ENCODE data around the gene GLIPR1L2. TPM values are rescaled to one million over a fixed set of nuclear protein-coding genes. Genes with fewer than 3 reads are reported as not detected.
"Not testable (repeated sequence)": the region's sequence is repeated elsewhere in the genome, so short reads cannot be mapped to it uniquely, and the experiment has no call there.

Gene GLIPR1L2
- total RNA-seq, 1 donor from 2014 or later, result 0.62 TPM

GRCh38 chr12:75437564-75437963 lies 46.7 kb downstream of the GLIPR1L2 start:
- DNase-seq (ENCODE audit: low spot score), result no peak

- DNase-seq (ENCODE audit: low spot score), result no peak
Observed at GRCh38 chr12:75438059-75438754, 47.3 kb downstream of the GLIPR1L2 start.

- no peak for DNase-seq (ENCODE audit: low spot score)
Observed at GRCh38 chr12:75439048-75439447, 48.2 kb downstream of the GLIPR1L2 start.

- DNase-seq (ENCODE audit: low spot score), result no peak
Observed at GRCh38 chr12:75439930-75440329, 49.0 kb downstream of the GLIPR1L2 start.

- not testable (repeated sequence) for DNase-seq (ENCODE audit: low spot score)
Observed at GRCh38 chr12:75441687-75442449, 51.0 kb downstream of the GLIPR1L2 start.

- DNase-seq (ENCODE audit: low spot score), result not testable (repeated sequence)
Observed at GRCh38 chr12:75442454-75442853, 51.6 kb downstream of the GLIPR1L2 start.

- DNase-seq (ENCODE audit: low spot score), result no peak
Observed at GRCh38 chr12:75443709-75444108, 52.8 kb downstream of the GLIPR1L2 start.

- DNase-seq (ENCODE audit: low spot score), result no peak
Observed at GRCh38 chr12:75444429-75445136, 53.7 kb downstream of the GLIPR1L2 start.

GRCh38 chr12:75445137-75445507 lies 54.2 kb downstream of the GLIPR1L2 start:
- not testable (repeated sequence) for DNase-seq (ENCODE audit: low spot score)

GRCh38 chr12:75446857-75447256 lies 56.0 kb downstream of the GLIPR1L2 start:
- DNase-seq (ENCODE audit: low spot score), result no peak

GRCh38 chr12:75447691-75448393 lies 57.0 kb downstream of the GLIPR1L2 start:
- DNase-seq (ENCODE audit: low spot score), result no peak

GRCh38 chr12:75452675-75453330 lies 61.9 kb downstream of the GLIPR1L2 start:
- no peak for DNase-seq (ENCODE audit: low spot score)

- no peak for DNase-seq (ENCODE audit: low spot score)
Observed at GRCh38 chr12:75455839-75456238, 65.0 kb downstream of the GLIPR1L2 start.

- DNase-seq (ENCODE audit: low spot score), result no peak
Observed at GRCh38 chr12:75457191-75457590, 66.3 kb downstream of the GLIPR1L2 start.

- not testable (repeated sequence) for DNase-seq (ENCODE audit: low spot score)
Observed at GRCh38 chr12:75457866-75458265, 67.0 kb downstream of the GLIPR1L2 start.

- DNase-seq (ENCODE audit: low spot score), result no peak
Observed at GRCh38 chr12:75459755-75460154, 68.9 kb downstream of the GLIPR1L2 start.

GRCh38 chr12:75460204-75460603 lies 69.3 kb downstream of the GLIPR1L2 start:
- no peak for DNase-seq (ENCODE audit: low spot score)

GRCh38 chr12:75471902-75472890 lies 81.3 kb downstream of the GLIPR1L2 start:
- DNase-seq (ENCODE audit: low spot score), result no peak

- DNase-seq (ENCODE audit: low spot score), result no peak
Observed at GRCh38 chr12:75474116-75474515, 83.2 kb downstream of the GLIPR1L2 start.

- no peak for DNase-seq (ENCODE audit: low spot score)
Observed at GRCh38 chr12:75476071-75476470, 85.2 kb downstream of the GLIPR1L2 start.
